ENCODE data around the gene PSMC3IP. TPM values are rescaled to one million over a fixed set of nuclear protein-coding genes. Genes with fewer than 3 reads are reported as not detected.

The PSMC3IP gene
- total RNA-seq, 2 experiments from 2014 or later = 19.2 to 21.8 TPM

DNA sequence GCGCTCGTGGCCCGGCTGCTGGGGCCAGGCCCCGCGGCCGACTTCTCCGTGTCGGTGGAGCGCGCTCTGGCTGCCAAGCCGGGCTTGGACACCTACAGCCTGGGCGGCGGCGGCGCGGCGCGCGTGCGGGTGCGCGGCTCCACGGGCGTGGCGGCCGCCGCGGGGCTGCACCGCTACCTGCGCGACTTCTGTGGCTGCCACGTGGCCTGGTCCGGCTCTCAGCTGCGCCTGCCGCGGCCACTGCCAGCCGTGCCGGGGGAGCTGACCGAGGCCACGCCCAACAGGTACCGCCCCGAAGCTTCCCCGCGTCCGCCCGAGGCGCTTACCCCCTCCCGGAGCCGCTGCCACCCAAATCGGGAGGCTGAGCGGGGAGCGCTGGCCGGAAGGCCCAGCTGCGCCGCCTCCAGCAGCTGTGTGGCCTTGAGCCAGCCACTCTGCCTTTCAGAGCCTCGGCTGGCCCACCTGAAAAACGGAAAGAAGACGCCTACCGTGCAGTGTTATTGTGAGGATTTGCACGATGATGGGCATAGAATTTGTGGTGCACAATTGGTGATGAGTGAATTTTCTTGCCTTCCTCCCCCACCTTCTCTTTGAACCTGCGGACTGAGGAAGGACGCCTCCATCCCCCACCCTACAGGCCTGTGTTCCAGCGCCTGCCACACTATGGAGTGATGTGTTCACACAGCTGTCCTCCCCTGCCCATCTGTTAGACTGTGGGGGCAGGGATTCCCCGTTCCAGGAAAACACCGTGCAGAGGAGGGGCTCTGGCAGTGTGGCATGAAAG is 41.0 kb downstream of the PSMC3IP start:
- Mint-ChIP-seq H3K36me3 (ENCODE audit: low read depth) (peaks cover 17% of the 10 kb centered on the region), H3K27me3 (ENCODE audit: low read depth) (peaks cover 7% of the 10 kb centered on the region), H3K9me3 (ENCODE audit: insufficient read depth) (no peaks in the 10 kb centered on the region)

GRCh38 chr17:42536048-42536371 is 41.5 kb downstream of the PSMC3IP start, which contains the start of gene NAGLU:
NAGLU (plus strand) TSS chr17:42536241; CDS start chr17:42536273, 32 bp downstream.
- POLR2A ChIA-PET = interaction anchor here (0.6 to 2.0 kb wide), 5 partner anchors 9 to 269 kb away, joined by 3 to 8 read pairs (median 3); no protein-coding TSS in a partner anchor
- peaks cover 59% of the 10 kb centered on the region for H3K4me1 Mint-ChIP-seq (ENCODE audit: low read depth)

More for the DNA sequence above, 41.0 kb downstream of the PSMC3IP start:
- ChIA-PET POLR2A (interaction anchor here (0.6 to 2.0 kb wide), 7 partner anchors 9 to 270 kb away, joined by 3 to 8 read pairs (median 3); no protein-coding TSS in a partner anchor), CTCF (interaction anchor here (0.9 to 3.9 kb wide), 13 partner anchors 9 to 347 kb away, joined by 3 to 23 read pairs (median 4); partner anchors contain the start of gene PSMC3IP)
- H3K27ac Mint-ChIP-seq = peak overlapping the region; percentile 87
- H3K4me3 Mint-ChIP-seq = peak overlapping the region; percentile 87
- ATAC-seq = peak; percentile 71
- peak; percentile 84 for DNase-seq
- peaks cover 59% of the 10 kb centered on the region for H3K4me1 Mint-ChIP-seq (ENCODE audit: low read depth)

DNA sequence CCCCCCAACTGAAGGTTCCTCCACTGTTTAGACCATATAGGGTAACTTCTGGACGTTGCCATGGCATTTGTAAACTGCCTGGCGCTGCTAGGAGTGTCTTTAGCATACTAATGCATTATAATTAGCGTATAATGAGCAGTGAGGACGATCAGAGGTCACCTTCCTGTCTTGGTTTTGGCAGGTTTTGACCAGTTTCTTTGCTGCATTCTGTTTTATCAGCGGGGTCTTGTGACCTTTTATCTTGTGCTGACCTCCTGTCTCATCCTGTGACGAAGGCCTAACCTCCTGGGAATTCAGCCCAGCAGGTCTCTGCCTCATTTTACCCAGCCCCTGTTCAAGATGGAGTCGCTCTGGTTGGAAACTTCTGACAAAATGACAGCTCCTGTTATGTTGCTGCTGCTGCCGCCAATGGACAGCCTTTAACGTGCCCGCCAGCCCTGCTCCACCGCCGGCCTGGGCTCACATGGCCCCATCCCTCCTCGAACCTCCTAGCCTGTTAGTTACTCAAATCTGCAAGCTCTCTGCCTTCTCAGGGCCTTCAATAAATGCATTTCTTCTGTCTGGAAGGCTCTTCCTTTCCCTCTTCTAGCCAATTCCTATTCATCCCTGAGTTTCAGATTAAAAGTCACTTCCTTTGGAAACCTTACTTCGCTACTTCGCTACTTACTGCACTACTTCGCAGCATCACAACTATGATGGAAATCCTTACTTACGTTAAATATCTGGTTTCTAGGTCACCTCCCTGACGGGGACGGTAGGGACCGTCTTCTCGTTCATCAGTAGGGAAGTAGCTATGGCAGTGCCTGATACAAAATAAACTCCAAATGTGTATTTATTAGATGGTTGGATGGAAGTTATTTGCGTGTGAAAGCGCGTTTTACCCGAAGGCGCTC is 42.1 kb downstream of the PSMC3IP start:
- peaks cover 60% of the 10 kb centered on the region for H3K4me1 Mint-ChIP-seq (ENCODE audit: low read depth)
- ATAC-seq (no peak), DNase-seq (no peak)
- H3K36me3 Mint-ChIP-seq (ENCODE audit: low read depth) = peaks cover 13% of the 10 kb centered on the region
- H3K27ac Mint-ChIP-seq = peak overlapping the region; percentile 86
- ChIA-PET POLR2A (interaction anchor here (1.3 to 2.0 kb wide), 4 partner anchors 9 to 269 kb away, joined by 3 to 8 read pairs (median 4); no protein-coding TSS in a partner anchor), CTCF (interaction anchor here (0.7 to 3.9 kb wide), 13 partner anchors 8 to 345 kb away, joined by 3 to 23 read pairs (median 3); partner anchors contain the start of gene PSMC3IP)
- H3K9me3 Mint-ChIP-seq (ENCODE audit: insufficient read depth) = no peaks in the 10 kb centered on the region
- peak overlapping the region; percentile 80 for H3K4me3 Mint-ChIP-seq
- peaks cover 7% of the 10 kb centered on the region for H3K27me3 Mint-ChIP-seq (ENCODE audit: low read depth)

More at GRCh38 chr17:42536048-42536371, 41.5 kb downstream of the PSMC3IP start, which contains the start of gene NAGLU:
- DNase-seq (peak; percentile 88), ATAC-seq (peak; percentile 91)
- Mint-ChIP-seq H3K9me3 (ENCODE audit: insufficient read depth) (no peaks in the 10 kb centered on the region), H3K27ac (peak within 1 kb of the TSS; percentile 87), H3K4me3 (peak within 1 kb of the TSS; percentile 87), H3K36me3 (ENCODE audit: low read depth) (peaks cover 13% of the 10 kb centered on the region), H3K27me3 (ENCODE audit: low read depth) (peaks cover 7% of the 10 kb centered on the region)
- CTCF ChIA-PET = interaction anchor here (0.7 to 3.9 kb wide), 14 partner anchors 9 to 346 kb away, joined by 3 to 23 read pairs (median 4); partner anchors contain the start of gene PSMC3IP

DNA sequence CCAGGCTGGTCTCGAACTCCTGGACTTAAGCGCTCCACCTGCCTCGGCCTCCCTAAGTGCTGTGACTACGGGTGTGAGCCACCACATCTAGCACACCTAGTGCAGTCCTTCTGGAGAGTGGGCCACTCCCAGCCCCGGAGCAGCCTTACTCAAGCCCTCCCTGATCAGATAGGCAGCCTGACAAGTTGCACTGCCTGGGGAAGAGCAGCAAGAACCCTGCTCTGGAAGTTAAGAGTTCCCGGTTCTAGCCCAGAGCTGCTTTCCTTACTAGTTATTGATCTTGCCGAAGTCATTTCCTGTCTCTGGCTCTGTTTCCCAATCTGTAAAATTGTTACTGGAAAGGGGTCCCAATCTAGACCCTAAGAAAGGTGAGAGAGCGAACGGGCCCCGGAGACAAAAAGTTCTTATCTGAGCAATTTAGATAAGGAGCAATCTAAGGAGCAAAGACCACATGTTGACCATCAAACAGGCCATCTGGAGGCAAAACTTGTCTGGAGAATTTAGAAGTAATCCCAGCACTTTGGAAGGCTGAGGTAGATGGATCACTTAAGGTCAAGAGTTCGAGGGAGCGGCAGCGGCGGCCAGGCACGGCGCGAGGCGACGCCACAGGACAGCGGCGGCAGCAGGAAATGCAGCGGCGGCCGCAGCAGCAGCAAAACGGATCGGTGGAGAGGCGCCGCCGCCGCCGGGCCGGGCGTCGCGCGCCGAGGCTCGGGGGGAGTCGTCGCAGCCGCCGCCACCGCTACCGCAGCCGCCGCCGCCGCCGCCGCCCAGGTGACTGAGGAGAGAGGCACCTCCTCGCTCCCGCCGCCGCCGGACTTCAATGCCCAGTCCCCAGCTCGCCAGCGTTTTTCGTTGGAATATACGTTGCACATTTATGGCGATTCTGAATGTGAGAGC is 45.8 kb downstream of the PSMC3IP start:
- Mint-ChIP-seq H3K4me3 (peak overlapping the region; percentile 74), H3K27me3 (ENCODE audit: low read depth) (peaks cover 7% of the 10 kb centered on the region), H3K36me3 (ENCODE audit: low read depth) (no peaks in the 10 kb centered on the region), H3K9me3 (ENCODE audit: insufficient read depth) (no peaks in the 10 kb centered on the region), H3K4me1 (ENCODE audit: low read depth) (peaks cover 55% of the 10 kb centered on the region), H3K27ac (peak overlapping the region; percentile 74)
- ATAC-seq (peak; percentile 34), DNase-seq (peak; percentile 63)
- POLR2A ChIA-PET = interaction anchor here (0.6 kb wide), 1 partner anchor 216 kb away, joined by 3 read pairs; no protein-coding TSS in a partner anchor
- CTCF ChIA-PET = interaction anchor here (1.1 to 3.2 kb wide), 5 partner anchors 10 to 126 kb away, joined by 3 to 31 read pairs (median 15); partner anchors contain the start of gene PSMC3IP

DNA sequence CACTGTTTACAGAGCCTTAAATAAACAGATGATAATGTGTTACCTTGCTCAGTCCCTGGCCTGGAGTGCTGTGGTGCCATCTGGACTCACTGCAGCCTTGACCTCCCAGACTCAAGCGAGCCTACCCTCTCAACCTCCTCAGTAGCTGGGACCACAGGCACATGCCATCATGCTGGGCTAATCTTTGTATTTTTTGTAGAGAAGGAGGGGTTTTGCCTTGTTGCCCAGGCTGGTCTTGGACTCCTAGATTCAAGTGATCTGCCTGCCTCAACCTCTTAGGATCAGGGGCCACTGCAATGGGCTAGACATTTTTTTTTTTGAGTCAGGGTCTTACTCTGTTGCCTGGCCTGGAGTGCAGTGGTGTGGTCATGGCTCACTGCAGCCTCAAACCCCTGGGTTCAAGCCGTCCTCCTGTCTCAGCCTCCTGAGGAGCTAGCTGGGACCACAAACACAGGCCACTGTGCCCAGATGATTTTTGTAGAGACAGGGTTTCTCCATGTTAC is 46.5 kb downstream of the PSMC3IP start:
- Mint-ChIP-seq H3K27ac (peak overlapping the region; percentile 74), H3K36me3 (ENCODE audit: low read depth) (no peaks in the 10 kb centered on the region), H3K4me1 (ENCODE audit: low read depth) (peaks cover 54% of the 10 kb centered on the region), H3K4me3 (peak overlapping the region; percentile 41), H3K27me3 (ENCODE audit: low read depth) (peaks cover 7% of the 10 kb centered on the region), H3K9me3 (ENCODE audit: insufficient read depth) (no peaks in the 10 kb centered on the region)
- CTCF ChIA-PET = interaction anchor here (0.6 to 3.2 kb wide), 9 partner anchors 7 to 128 kb away, joined by 3 to 31 read pairs (median 6); partner anchors contain the start of gene PSMC3IP
- ATAC-seq (no peak), DNase-seq (no peak)
- POLR2A ChIA-PET = interaction anchor here (0.6 to 1.1 kb wide), 3 partner anchors 36 to 142 kb away, joined by 3 to 5 read pairs (median 4); partner anchors contain the start of genes MLX and STAT3

- DNase-seq (no peak), ATAC-seq (no peak)
- Mint-ChIP-seq H3K36me3 (ENCODE audit: low read depth) (no peaks in the 10 kb centered on the region), H3K9me3 (ENCODE audit: insufficient read depth) (no peaks in the 10 kb centered on the region), H3K27ac (no peak overlapping the region), H3K27me3 (ENCODE audit: low read depth) (peaks cover 7% of the 10 kb centered on the region), H3K4me3 (no peak overlapping the region), H3K4me1 (ENCODE audit: low read depth) (peaks cover 48% of the 10 kb centered on the region)
- ChIA-PET CTCF (interaction anchor here (1.1 to 2.8 kb wide), 3 partner anchors 49 to 217 kb away, joined by 3 to 15 read pairs (median 9); partner anchors contain the start of gene PSMC3IP), POLR2A (no interaction called here)
These were observed 48.5 kb downstream of the PSMC3IP start for GRCh38 chr17:42529061-42529460.

DNA sequence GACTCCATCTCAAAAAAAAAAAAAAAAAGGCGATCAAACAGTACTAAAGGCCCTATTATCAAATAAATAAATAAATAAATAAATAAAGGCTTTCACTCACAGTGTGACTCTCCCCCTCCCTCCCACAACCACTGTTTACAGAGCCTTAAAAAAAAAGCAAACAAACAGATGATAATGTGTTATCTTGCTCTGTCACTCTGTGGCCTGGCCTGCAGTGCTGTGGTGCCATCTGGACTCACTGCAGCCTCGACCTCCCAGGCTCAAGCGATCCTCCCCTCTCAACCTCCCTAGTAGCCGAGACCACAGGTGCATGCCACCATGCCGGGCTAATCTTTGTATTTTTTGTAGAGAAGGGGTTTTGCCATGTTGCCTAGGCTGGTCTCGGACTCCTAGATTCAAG is 49.6 kb downstream of the PSMC3IP start:
- ChIA-PET POLR2A (interaction anchor here (0.6 to 0.7 kb wide), 3 partner anchors 139 to 333 kb away, joined by 3 to 4 read pairs (median 3); partner anchors contain the start of genes GHDC and STAT3), CTCF (interaction anchor here (0.6 to 2.1 kb wide), 41 partner anchors 8 to 394 kb away, joined by 3 to 25 read pairs (median 5); partner anchors contain the start of genes CAVIN1, NAGLU and PSMC3IP)
- ATAC-seq (no peak), DNase-seq (no peak)
- H3K36me3 Mint-ChIP-seq (ENCODE audit: low read depth) = no peaks in the 10 kb centered on the region
- H3K9me3 Mint-ChIP-seq (ENCODE audit: insufficient read depth) = no peaks in the 10 kb centered on the region
- no peak overlapping the region for H3K27ac Mint-ChIP-seq
- peaks cover 44% of the 10 kb centered on the region for H3K4me1 Mint-ChIP-seq (ENCODE audit: low read depth)
- H3K27me3 Mint-ChIP-seq (ENCODE audit: low read depth) = no peaks in the 10 kb centered on the region
- no peak overlapping the region for H3K4me3 Mint-ChIP-seq

GRCh38 chr17:42526031-42526444 is 51.5 kb downstream of the PSMC3IP start:
- POLR2A ChIA-PET = no interaction called here
- DNase-seq = no peak
- ATAC-seq = no peak
- H3K4me1 Mint-ChIP-seq (ENCODE audit: low read depth) = peaks cover 33% of the 10 kb centered on the region
- CTCF ChIA-PET = interaction anchor here (1.8 to 2.1 kb wide), 2 partner anchors 98 to 119 kb away, joined by 12 to 19 read pairs; no protein-coding TSS in a partner anchor
- no peak overlapping the region for H3K4me3 Mint-ChIP-seq
- H3K36me3 Mint-ChIP-seq (ENCODE audit: low read depth) = no peaks in the 10 kb centered on the region
- no peak overlapping the region for H3K27ac Mint-ChIP-seq
- peaks cover 1% of the 10 kb centered on the region for H3K27me3 Mint-ChIP-seq (ENCODE audit: low read depth)
- H3K9me3 Mint-ChIP-seq (ENCODE audit: insufficient read depth) = no peaks in the 10 kb centered on the region

DNA sequence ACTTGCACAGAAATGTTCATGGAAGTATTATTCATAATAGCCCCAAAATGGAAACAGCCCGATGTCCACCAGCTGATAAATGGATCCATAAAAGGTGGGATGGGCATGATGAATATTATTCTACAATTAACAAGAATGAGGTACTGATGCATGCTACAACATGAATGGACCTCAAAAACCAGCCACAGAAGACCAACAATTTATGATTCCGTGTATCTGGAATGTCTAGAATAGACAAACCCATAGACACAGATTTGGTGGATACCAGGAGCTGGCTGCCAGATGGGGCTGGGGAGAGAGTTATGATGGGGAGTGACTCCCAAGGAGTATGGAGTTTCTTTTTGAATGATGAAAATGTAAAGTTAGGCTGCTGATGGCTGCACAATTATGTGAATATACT is 52.3 kb downstream of the PSMC3IP start:
- ATAC-seq (no peak), DNase-seq (no peak)
- Mint-ChIP-seq H3K27me3 (ENCODE audit: low read depth) (peaks cover 5% of the 10 kb centered on the region), H3K36me3 (ENCODE audit: low read depth) (no peaks in the 10 kb centered on the region), H3K4me1 (ENCODE audit: low read depth) (peaks cover 25% of the 10 kb centered on the region), H3K4me3 (no peak overlapping the region), H3K27ac (no peak overlapping the region), H3K9me3 (ENCODE audit: insufficient read depth) (no peaks in the 10 kb centered on the region)
- ChIA-PET POLR2A (no interaction called here), CTCF (interaction anchor here (0.7 to 1.3 kb wide), 3 partner anchors 122 to 305 kb away, joined by 3 read pairs; no protein-coding TSS in a partner anchor)

- ChIA-PET CTCF (no interaction called here), POLR2A (no interaction called here)
- peaks cover 8% of the 10 kb centered on the region for H3K4me1 Mint-ChIP-seq (ENCODE audit: low read depth)
- no peak overlapping the region for H3K4me3 Mint-ChIP-seq
- H3K36me3 Mint-ChIP-seq (ENCODE audit: low read depth) = no peaks in the 10 kb centered on the region
- H3K9me3 Mint-ChIP-seq (ENCODE audit: insufficient read depth) = no peaks in the 10 kb centered on the region
- H3K27ac Mint-ChIP-seq = no peak overlapping the region
- ATAC-seq (no peak), DNase-seq (no peak)
- peaks cover 8% of the 10 kb centered on the region for H3K27me3 Mint-ChIP-seq (ENCODE audit: low read depth)
These were observed 54.7 kb downstream of the PSMC3IP start for GRCh38 chr17:42522798-42523278.
